Mesendoderm (in vitro differentiated cells): ENCODE measurements around the gene CENPH.
A peak's percentile ranks its signal among the peaks of the same experiment; 100 is the strongest.

Experiments
- DNase-seq: peaks from one replicate; pipeline ENCODE4 v3.0.0; 2013
- H2AK5ac ChIP-seq: 2 replicates; pipeline ENCODE4 v1.6.1; 2013; ENCODE audit warnings: low read length, inconsistent platforms
- H2BK120ac ChIP-seq: 2 replicates; pipeline ENCODE4 v1.6.1; 2013; ENCODE audit warnings: low read depth, mild to moderate bottlenecking, low read length, moderate library complexity, mixed read lengths
- H2BK15ac ChIP-seq: replicated peaks from 2 replicates; pipeline ENCODE4 v1.6.1; 2013; ENCODE audit warnings: low read depth, mild to moderate bottlenecking, moderate library complexity
- H2BK5ac ChIP-seq: 2 replicates; pipeline ENCODE4 v1.6.1; 2013; ENCODE audit warnings: low read length, inconsistent platforms
- H3K18ac ChIP-seq: 2 replicates; pipeline ENCODE4 v1.6.1; 2013; ENCODE audit warnings: mild to moderate bottlenecking, low read length, mixed read lengths
- H3K23ac ChIP-seq: one replicate; pipeline ENCODE4 v1.6.1; 2013; ENCODE audit warnings: low read length
- H3K27ac ChIP-seq: 2 replicates; pipeline ENCODE4 v1.5.1; 2013; ENCODE audit warnings: low read depth, mild to moderate bottlenecking, inconsistent platforms, low read length, moderate library complexity
- H3K27me3 ChIP-seq: 2 replicates; pipeline ENCODE4 v1.6.1; 2013; ENCODE audit warnings: low read length, control low read depth, mild to moderate bottlenecking, inconsistent platforms; ENCODE audit not compliant: insufficient read depth, poor library complexity
- H3K36me3 ChIP-seq: 2 replicates; pipeline ENCODE4 v1.6.1; 2013; ENCODE audit warnings: low read length, inconsistent platforms; ENCODE audit not compliant: control insufficient read depth, insufficient read depth
- H3K4ac ChIP-seq: one replicate; pipeline ENCODE4 v1.6.1; 2013; ENCODE audit warnings: low read depth, mild to moderate bottlenecking, low read length, moderate library complexity
- H3K4me1 ChIP-seq: 2 replicates; pipeline ENCODE4 v1.6.1; 2013; ENCODE audit warnings: low read depth, low read length, inconsistent platforms; ENCODE audit not compliant: control insufficient read depth
- H3K4me2 ChIP-seq: 2 replicates; pipeline ENCODE4 v1.6.1; 2013; ENCODE audit warnings: low read length
- H3K4me3 ChIP-seq: 2 replicates; pipeline ENCODE4 v1.5.1; 2013; ENCODE audit warnings: mild to moderate bottlenecking, low read length
- H3K56ac ChIP-seq: one replicate; pipeline ENCODE4 v1.6.1; 2013; ENCODE audit warnings: low read length
- H3K79me1 ChIP-seq: 2 replicates; pipeline ENCODE4 v1.6.1; 2013; ENCODE audit warnings: low read length, inconsistent platforms
- H3K79me2 ChIP-seq: 2 replicates; pipeline ENCODE4 v1.6.1; 2013; ENCODE audit warnings: mild to moderate bottlenecking, low read length; ENCODE audit not compliant: control insufficient read depth, insufficient read depth
- H3K9ac ChIP-seq: 2 replicates; pipeline ENCODE4 v1.6.1; 2013; ENCODE audit warnings: low read length, inconsistent platforms
- H4K5ac ChIP-seq: one replicate; pipeline ENCODE4 v1.6.1; 2013; ENCODE audit warnings: low read length
- H4K8ac ChIP-seq: one replicate; pipeline ENCODE4 v1.6.1; 2013; ENCODE audit warnings: low read depth, mild to moderate bottlenecking, control low read depth, low read length, moderate library complexity
- WGBS: extraction: QIAGEN DNeasy Blood & Tissue Kit; methylation state at CpG from one replicate; pipeline ENCODE4 v1.1.7; 2013; ENCODE audit warnings: low lambda C conversion rate, missing lambda C conversion rate; ENCODE audit not compliant: insufficient coverage; ENCODE audit errors: extremely low coverage; 5-methylcytosine and 5-hydroxymethylcytosine counted together

The CENPH gene

GRCh38 chr5:69187342-69187741 lies 2.0 kb upstream of the CENPH start:
- Histone ChIP-seq H3K4ac (no peak overlapping the region), H3K4me3 (no peak overlapping the region), H4K8ac (no peak overlapping the region), H3K56ac (no peak overlapping the region), H2AK5ac (no peak overlapping the region), H4K5ac (no peak overlapping the region), H3K23ac (no peak overlapping the region), H2BK15ac (no peak overlapping the region), H3K79me1 (peaks cover 1% of the 10 kb centered on the region), H3K36me3 (no peaks in the 10 kb centered on the region), H3K4me1 (no peaks in the 10 kb centered on the region), H2BK120ac (no peak overlapping the region), H2BK5ac (no peak overlapping the region), H3K27ac (no peak overlapping the region), H3K4me2 (no peak overlapping the region), H3K79me2 (no peaks in the 10 kb centered on the region), H3K18ac (no peak overlapping the region), H3K9ac (no peak overlapping the region), H3K27me3 (no peaks in the 10 kb centered on the region)
- no CpG with 5 or more reads among the region's 2 CpGs for WGBS
- DNase-seq = no peak

- H2BK5ac ChIP-seq = no peak overlapping the region
- no CpG with 5 or more reads among the region's 8 CpGs for WGBS
- H3K27ac ChIP-seq = no peak overlapping the region
- peak overlapping the region; percentile 98 for H3K4me2 ChIP-seq
- no peak overlapping the region for H4K8ac ChIP-seq
- H3K36me3 ChIP-seq = no peaks in the 10 kb centered on the region
- H3K79me2 ChIP-seq = no peaks in the 10 kb centered on the region
- peak overlapping the region; percentile 11 for H3K18ac ChIP-seq
- H2BK15ac ChIP-seq = no peak overlapping the region
- peak overlapping the region; percentile 90 for H3K56ac ChIP-seq
- H3K27me3 ChIP-seq = no peaks in the 10 kb centered on the region
- no peak overlapping the region for H3K4ac ChIP-seq
- no peak for DNase-seq
- no peaks in the 10 kb centered on the region for H3K4me1 ChIP-seq
- H3K4me3 ChIP-seq = peak overlapping the region; percentile 95
- H4K5ac ChIP-seq = no peak overlapping the region
- peak overlapping the region; percentile 90 for H3K9ac ChIP-seq
- no peak overlapping the region for H2BK120ac ChIP-seq
- peaks cover 1% of the 10 kb centered on the region for H3K79me1 ChIP-seq
- H3K23ac ChIP-seq = no peak overlapping the region
- no peak overlapping the region for H2AK5ac ChIP-seq
Measured at GRCh38 chr5:69188811-69189161, 597 bp upstream of the CENPH start.

- no peak overlapping the region for H3K56ac ChIP-seq
Measured at GRCh38 chr5:69202497-69202896, 13.1 kb downstream of the CENPH start.

GRCh38 chr5:69206528-69207190 lies 17.3 kb downstream of the CENPH start:
- no peak overlapping the region for H2BK120ac ChIP-seq
- H3K4ac ChIP-seq = no peak overlapping the region
- no peak overlapping the region for H3K23ac ChIP-seq
- no peak overlapping the region for H2BK15ac ChIP-seq
- peaks cover 1% of the 10 kb centered on the region for H3K36me3 ChIP-seq
- no peak overlapping the region for H4K5ac ChIP-seq
- H3K4me2 ChIP-seq = no peak overlapping the region
- no peaks in the 10 kb centered on the region for H3K79me2 ChIP-seq
- H3K4me3 ChIP-seq = no peak overlapping the region
- H3K4me1 ChIP-seq = no peaks in the 10 kb centered on the region
- DNase-seq = no peak
- no peak overlapping the region for H4K8ac ChIP-seq
- no peak overlapping the region for H2BK5ac ChIP-seq
- H2AK5ac ChIP-seq = no peak overlapping the region
- no peak overlapping the region for H3K56ac ChIP-seq
- no peaks in the 10 kb centered on the region for H3K27me3 ChIP-seq
- H3K79me1 ChIP-seq = no peaks in the 10 kb centered on the region
- H3K18ac ChIP-seq = no peak overlapping the region
- no peak overlapping the region for H3K27ac ChIP-seq
- H3K9ac ChIP-seq = no peak overlapping the region
- WGBS = no CpG with 5 or more reads among the region's 5 CpGs

More at GRCh38 chr5:69202497-69202896, 13.1 kb downstream of the CENPH start:
- Histone ChIP-seq H3K79me2 (no peaks in the 10 kb centered on the region), H3K4me1 (no peaks in the 10 kb centered on the region), H3K79me1 (no peaks in the 10 kb centered on the region), H3K18ac (no peak overlapping the region), H3K23ac (no peak overlapping the region), H3K27ac (no peak overlapping the region), H3K36me3 (peaks cover 2% of the 10 kb centered on the region), H2BK120ac (no peak overlapping the region), H4K5ac (no peak overlapping the region), H3K27me3 (no peaks in the 10 kb centered on the region), H3K4me3 (no peak overlapping the region), H3K4ac (no peak overlapping the region), H2BK15ac (no peak overlapping the region), H2BK5ac (no peak overlapping the region), H2AK5ac (no peak overlapping the region), H3K9ac (no peak overlapping the region), H3K4me2 (no peak overlapping the region), H4K8ac (no peak overlapping the region)
- no peak for DNase-seq
- WGBS = no CpG with 5 or more reads among the region's 1 CpG

DNA sequence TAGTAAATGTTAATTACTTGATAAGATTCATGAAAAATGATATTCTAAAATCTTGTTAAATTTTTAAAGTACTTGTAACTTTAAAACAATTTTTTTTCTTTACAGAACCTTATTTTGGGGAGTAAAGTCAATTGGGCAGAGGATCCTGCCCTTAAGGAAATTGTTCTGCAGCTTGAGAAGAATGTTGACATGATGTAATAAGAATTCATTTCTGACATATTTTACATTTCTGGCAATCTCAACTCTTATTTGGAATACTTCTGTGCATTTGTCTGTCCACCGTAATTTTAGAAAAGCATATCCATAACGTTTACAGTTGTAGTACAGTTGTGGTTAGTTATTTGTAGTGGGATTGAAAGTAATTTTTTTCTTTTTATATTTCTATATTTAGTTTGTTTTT lies 20.2 kb downstream of the CENPH start:
- Histone ChIP-seq H3K4ac (no peak overlapping the region), H3K27ac (no peak overlapping the region), H3K79me2 (no peaks in the 10 kb centered on the region), H3K18ac (no peak overlapping the region), H4K5ac (no peak overlapping the region), H2BK15ac (no peak overlapping the region), H3K27me3 (no peaks in the 10 kb centered on the region), H4K8ac (no peak overlapping the region), H3K9ac (no peak overlapping the region), H2BK120ac (no peak overlapping the region), H3K4me1 (no peaks in the 10 kb centered on the region), H3K4me2 (no peak overlapping the region), H3K36me3 (no peaks in the 10 kb centered on the region), H2AK5ac (no peak overlapping the region), H3K4me3 (no peak overlapping the region), H3K56ac (no peak overlapping the region), H2BK5ac (no peak overlapping the region), H3K23ac (no peak overlapping the region), H3K79me1 (no peaks in the 10 kb centered on the region)
- no peak for DNase-seq
- no CpG with 5 or more reads among the region's 2 CpGs for WGBS

GRCh38 chr5:69211200-69211599 lies 21.8 kb downstream of the CENPH start:
- Histone ChIP-seq H2BK15ac (no peak overlapping the region), H2BK120ac (no peak overlapping the region), H3K18ac (no peak overlapping the region), H3K27me3 (no peaks in the 10 kb centered on the region), H3K79me1 (no peaks in the 10 kb centered on the region), H3K9ac (no peak overlapping the region), H3K79me2 (no peaks in the 10 kb centered on the region), H2AK5ac (no peak overlapping the region), H3K4me2 (no peak overlapping the region), H4K5ac (no peak overlapping the region), H4K8ac (no peak overlapping the region), H3K36me3 (no peaks in the 10 kb centered on the region), H3K56ac (no peak overlapping the region), H3K4ac (no peak overlapping the region), H3K4me3 (no peak overlapping the region), H2BK5ac (no peak overlapping the region), H3K27ac (no peak overlapping the region), H3K23ac (no peak overlapping the region), H3K4me1 (no peaks in the 10 kb centered on the region)
- WGBS = no CpG with 5 or more reads among the region's 2 CpGs
- DNase-seq = no peak
